Stimulated activated CD4-positive, alpha-beta T cell treated with anti-CD3 and anti-CD28 coated beads, Interleukin-15, amount 100 ng/mL, for 1 hour (primary cell): ENCODE measurements around the gene ROBO1.

Source experiments
- DNase-seq, 2 donors: peaks; one replicate each; pipeline ENCODE4 v3.0.0-alpha.2; 2020; ENCODE audit warnings: low read depth in 1 of 2, low spot score in 1 of 2

Gene ROBO1

GRCh38 chr3:78992830-78993229 is 775.0 kb downstream of the ROBO1 start:
- DNase-seq: no peak

GRCh38 chr3:78992400-78992799 is 775.4 kb downstream of the ROBO1 start:
- no peak for DNase-seq

GRCh38 chr3:78991656-78992055 is 776.1 kb downstream of the ROBO1 start:
- DNase-seq: no peak

- DNase-seq: no peak
Measured at GRCh38 chr3:78990156-78990555, 777.6 kb downstream of the ROBO1 start.

GRCh38 chr3:78988324-78988723 is 779.5 kb downstream of the ROBO1 start:
- no peak for DNase-seq

- DNase-seq: no peak
Measured at GRCh38 chr3:78986416-78987101, 781.2 kb downstream of the ROBO1 start.

GRCh38 chr3:78985981-78986380 is 781.8 kb downstream of the ROBO1 start:
- DNase-seq: no peak

GRCh38 chr3:78979028-78979427 is 788.8 kb downstream of the ROBO1 start:
- DNase-seq: no peak

GRCh38 chr3:78978037-78978436 is 789.8 kb downstream of the ROBO1 start:
- DNase-seq: no peak

GRCh38 chr3:78977073-78977472 is 790.7 kb downstream of the ROBO1 start:
- no peak for DNase-seq

- no peak for DNase-seq
Measured at GRCh38 chr3:78976200-78976599, 791.6 kb downstream of the ROBO1 start.

GRCh38 chr3:78974181-78974790 is 793.5 kb downstream of the ROBO1 start:
- no peak for DNase-seq

- no peak for DNase-seq
Measured at GRCh38 chr3:78972617-78973301, 795.0 kb downstream of the ROBO1 start.

- DNase-seq: no peak
Measured at GRCh38 chr3:78970656-78971055, 797.1 kb downstream of the ROBO1 start.

- no peak for DNase-seq
Measured at GRCh38 chr3:78969483-78969882, 798.3 kb downstream of the ROBO1 start.

- no peak for DNase-seq
Measured at GRCh38 chr3:78967061-78967460, 800.7 kb downstream of the ROBO1 start.

GRCh38 chr3:78963771-78964170 is 804.0 kb downstream of the ROBO1 start:
- DNase-seq: no peak

- DNase-seq: no peak
Measured at GRCh38 chr3:78957456-78957855, 810.3 kb downstream of the ROBO1 start.

- DNase-seq: no peak
Measured at GRCh38 chr3:78951342-78951945, 816.4 kb downstream of the ROBO1 start.

- no peak for DNase-seq
Measured at GRCh38 chr3:78941587-78941986, 826.2 kb downstream of the ROBO1 start.

- no peak for DNase-seq
Measured at GRCh38 chr3:78940626-78941025, 827.2 kb downstream of the ROBO1 start.

GRCh38 chr3:78940128-78940527 is 827.7 kb downstream of the ROBO1 start:
- no peak for DNase-seq
